ENCODE results near the gene ZC3H12C. TPM values are rescaled to one million over a fixed set of nuclear protein-coding genes. Genes with fewer than 3 reads are reported as not detected.

The ZC3H12C gene
- total RNA-seq, 4 donors from 2014 or later, result 5.5 to 10.1 (median 7.8) TPM

- 59 to 63% methylated on average over 9 of the region's 9 CpGs for WGBS, 2 donors
- Histone ChIP-seq H3K36me3 (no peaks in the 10 kb centered on the region), H3K9me3 (no peaks in the 10 kb centered on the region), H3K4me3 (no peak overlapping the region), H3K4me1 (peaks cover 0 to 11% (median 10%) of the 10 kb centered on the region in 3 donors), H3K27me3 (no peaks in the 10 kb centered on the region), H3K27ac (no peak overlapping the region)
- no peak for TF ChIP-seq POLR2A (IDR thresholded peaks at IDR 0.05)
- intact Hi-C loops (cut with DNase I), result no loop called here
- DNase-seq, result no peak
Measured at GRCh38 chr11:110148775-110149744, 55.9 kb downstream of the ZC3H12C start.

- DNase-seq, result no peak
- Histone ChIP-seq H3K27me3 (no peaks in the 10 kb centered on the region), H3K27ac (no peak overlapping the region), H3K4me1 (peaks cover 0 to 11% (median 10%) of the 10 kb centered on the region in 3 donors), H3K9me3 (no peaks in the 10 kb centered on the region), H3K36me3 (no peaks in the 10 kb centered on the region), H3K4me3 (no peak overlapping the region)
- 25 to 35% methylated on average over 1 of the region's 1 CpG for WGBS, 2 donors
- intact Hi-C loops (cut with DNase I), result no loop called here
- no peak for TF ChIP-seq POLR2A (IDR thresholded peaks at IDR 0.05)
- no peak for TF ChIP-seq CTCF (IDR thresholded peaks at IDR 0.05)
Measured at GRCh38 chr11:110152199-110152598, 59.0 kb downstream of the ZC3H12C start.

- H3K27ac ChIP-seq, result no peak overlapping the region
- intact Hi-C loops (cut with DNase I), result no loop called here
Measured at GRCh38 chr11:110153474-110153873, 60.3 kb downstream of the ZC3H12C start.

GRCh38 chr11:110156503-110156902 lies 63.3 kb downstream of the ZC3H12C start:
- Histone ChIP-seq H3K27ac (no peak overlapping the region), H3K4me1 (no peaks in the 10 kb centered on the region), H3K9me3 (no peaks in the 10 kb centered on the region), H3K36me3 (peaks cover 0 to 16% (median 8%) of the 10 kb centered on the region in 3 donors), H3K4me3 (no peak overlapping the region), H3K27me3 (no peaks in the 10 kb centered on the region)
- no peak for TF ChIP-seq POLR2A (IDR thresholded peaks at IDR 0.05)
- TF ChIP-seq CTCF (IDR thresholded peaks at IDR 0.05), result no peak
- 81 to 85% methylated on average over 4 of the region's 4 CpGs for whole genome bisulfite sequencing, 2 donors
- DNase-seq, result no peak
- intact Hi-C loops (cut with DNase I), result no loop called here

More at GRCh38 chr11:110153474-110153873, 60.3 kb downstream of the ZC3H12C start:
- no peak for DNase-seq
- H3K4me3 ChIP-seq, result no peak overlapping the region
- no peaks in the 10 kb centered on the region for H3K36me3 ChIP-seq
- no peaks in the 10 kb centered on the region for H3K27me3 ChIP-seq
- TF ChIP-seq CTCF (IDR thresholded peaks at IDR 0.05) (no peak), POLR2A (IDR thresholded peaks at IDR 0.05) (no peak)
- H3K4me1 ChIP-seq, result peaks cover 0 to 9% (median 4%) of the 10 kb centered on the region in 3 donors
- no peaks in the 10 kb centered on the region for H3K9me3 ChIP-seq

GRCh38 chr11:110158317-110159200 lies 65.4 kb downstream of the ZC3H12C start:
- Histone ChIP-seq H3K4me1 (no peaks in the 10 kb centered on the region), H3K27me3 (no peaks in the 10 kb centered on the region), H3K36me3 (peaks cover 0 to 24% (median 8%) of the 10 kb centered on the region in 3 donors), H3K9me3 (no peaks in the 10 kb centered on the region), H3K4me3 (no peak overlapping the region), H3K27ac (no peak overlapping the region)
- intact Hi-C loops (cut with DNase I), result no loop called here
- TF ChIP-seq POLR2A (IDR thresholded peaks at IDR 0.05) (no peak), CTCF (IDR thresholded peaks at IDR 0.05) (no peak)
- no peak for DNase-seq
- WGBS, 2 donors, result 80 to 90% methylated on average over 6 to 7 of the region's 9 CpGs

Data from esophagus squamous epithelium (tissue), 5 donors.